HG02970 (cell line): ENCODE data around the gene BARD1.

ENCODE experiments used
- ATAC-seq: cut with Tn5 transposase; IDR thresholded peaks from one replicate; pipeline ENCODE4 v1.9.1; 2021; ENCODE audit warnings: mild to moderate bottlenecking, moderate library complexity, moderate number of reproducible peaks; ENCODE audit not compliant: unreplicated experiment, low FRiP score

The BARD1 gene

DNA sequence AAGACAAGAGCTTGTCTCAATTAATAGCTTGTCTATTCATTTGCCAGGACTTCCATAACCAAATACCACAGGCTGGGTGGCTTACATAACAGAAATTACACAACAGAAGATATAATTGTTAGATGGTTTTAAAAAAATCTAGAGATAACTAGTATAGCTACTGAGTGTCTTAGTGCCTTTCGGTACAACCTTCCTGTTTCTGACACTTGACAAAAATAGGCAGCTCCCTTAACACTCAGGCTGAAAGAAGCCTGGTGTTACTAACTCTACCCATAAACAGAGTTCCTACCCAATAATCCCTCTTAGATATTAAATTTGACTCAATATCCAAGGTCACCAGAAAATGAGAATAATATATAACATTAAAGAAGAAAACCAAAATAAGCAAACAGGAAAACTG lies 129.7 kb downstream of the BARD1 start:
- ATAC-seq: no peak

DNA sequence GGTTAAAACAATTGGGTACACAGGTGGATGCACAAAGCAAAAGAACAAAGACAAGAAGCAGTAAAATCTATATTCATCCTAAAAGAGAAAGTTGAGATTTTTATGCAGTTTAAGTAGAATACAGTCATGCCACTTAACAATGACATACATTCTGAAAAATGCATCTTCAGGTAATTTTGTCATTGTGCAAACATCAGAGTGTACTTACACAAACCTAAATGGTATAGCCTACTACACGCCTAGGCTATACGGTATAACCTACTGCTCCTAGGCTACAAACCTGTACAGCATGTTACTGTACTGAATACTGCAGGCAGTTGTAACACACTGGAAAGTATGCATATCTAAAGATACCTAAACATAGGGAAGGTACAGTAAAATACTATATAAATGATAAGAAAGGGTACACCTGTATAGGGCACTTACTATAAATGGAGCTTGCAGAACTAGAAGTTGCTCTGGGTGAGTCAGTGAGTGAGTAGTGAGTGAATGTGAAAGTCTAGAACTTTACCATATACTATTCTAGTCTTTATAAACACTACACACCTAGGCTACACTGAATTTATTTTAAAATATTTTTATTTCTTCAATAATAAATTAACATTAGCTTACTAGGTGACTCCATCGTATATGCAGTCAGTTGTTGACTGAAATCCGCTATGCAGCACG lies 132.9 kb downstream of the BARD1 start:
- no peak for ATAC-seq
